ENCODE measurements around the gene C1orf167. TPM values are rescaled to one million over a fixed set of nuclear protein-coding genes. Genes with fewer than 3 reads are reported as not detected.

C1orf167 gene
- total RNA-seq, 1 donor from 2014 or later, result not detected

DNA sequence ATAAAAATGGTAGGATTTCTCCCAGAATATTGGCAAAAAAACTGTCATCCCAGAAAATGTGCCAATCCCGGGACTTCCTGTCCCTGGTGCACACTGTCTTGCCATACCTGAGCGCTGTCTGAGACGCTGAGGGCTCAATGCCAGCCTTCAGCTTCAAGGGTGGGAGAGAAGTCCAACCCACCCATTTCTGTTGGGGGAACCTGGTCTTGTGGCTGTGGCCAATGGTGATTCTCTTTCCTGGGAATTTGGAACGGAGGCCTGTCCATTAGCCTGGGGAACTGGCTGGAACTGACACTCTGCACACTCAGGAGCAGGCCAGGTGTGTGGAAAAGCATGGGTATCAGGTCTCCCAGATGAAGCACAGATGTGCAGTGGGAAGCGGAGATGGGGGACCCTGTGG lies 37.1 kb downstream of the C1orf167 start:
- no peak for DNase-seq (ENCODE audit: low read depth)
- no peak for TF ChIP-seq CTCF (IDR thresholded peaks at IDR 0.05; ENCODE audit: insufficient read depth, low read length, poor library complexity, severe bottlenecking)
- Histone ChIP-seq H3K4me3 (ENCODE audit: low read depth, low read length) (no peak overlapping the region), H3K27me3 (ENCODE audit: control insufficient read depth, insufficient read depth, low read length) (no peaks in the 10 kb centered on the region), H3K36me3 (ENCODE audit: control insufficient read depth, insufficient read depth, low read length) (peaks cover 3% of the 10 kb centered on the region)

- Histone ChIP-seq H3K27me3 (ENCODE audit: control insufficient read depth, insufficient read depth, low read length) (no peaks in the 10 kb centered on the region), H3K4me3 (ENCODE audit: low read depth, low read length) (no peak overlapping the region), H3K36me3 (ENCODE audit: control insufficient read depth, insufficient read depth, low read length) (peaks cover 1% of the 10 kb centered on the region)
- TF ChIP-seq CTCF (IDR thresholded peaks at IDR 0.05; ENCODE audit: insufficient read depth, low read length, poor library complexity, severe bottlenecking), result no peak
- no peak for DNase-seq (ENCODE audit: low read depth)
Measured at GRCh38 chr1:11799896-11800295, 37.9 kb downstream of the C1orf167 start.

DNA sequence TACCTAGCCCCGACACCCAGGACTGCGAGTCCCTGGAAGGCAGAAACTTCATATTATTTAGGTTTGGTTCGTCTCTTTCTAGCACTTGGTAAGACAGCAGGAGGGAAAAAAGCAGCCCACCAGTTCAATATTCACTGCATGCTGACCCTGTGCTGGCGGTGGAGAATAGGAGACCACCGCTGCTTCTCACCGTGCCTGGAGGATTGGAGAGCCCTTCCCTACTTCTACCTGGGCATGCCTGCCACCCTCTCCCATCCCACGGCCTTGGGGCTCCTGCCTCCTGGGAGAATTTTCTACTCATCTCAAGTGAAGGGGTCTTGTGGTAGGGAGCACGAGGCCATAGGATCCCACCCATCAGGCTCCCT lies 38.4 kb downstream of the C1orf167 start:
- H3K4me3 ChIP-seq (ENCODE audit: low read depth, low read length), result no peak overlapping the region
- no peaks in the 10 kb centered on the region for H3K27me3 ChIP-seq (ENCODE audit: control insufficient read depth, insufficient read depth, low read length)
- H3K36me3 ChIP-seq (ENCODE audit: control insufficient read depth, insufficient read depth, low read length), result peaks cover 1% of the 10 kb centered on the region
- TF ChIP-seq CTCF (IDR thresholded peaks at IDR 0.05; ENCODE audit: insufficient read depth, low read length, poor library complexity, severe bottlenecking), result no peak
- no peak for DNase-seq (ENCODE audit: low read depth)

- DNase-seq (ENCODE audit: low read depth), result no peak
- no peak for TF ChIP-seq CTCF (IDR thresholded peaks at IDR 0.05; ENCODE audit: insufficient read depth, low read length, poor library complexity, severe bottlenecking)
- Histone ChIP-seq H3K27me3 (ENCODE audit: control insufficient read depth, insufficient read depth, low read length) (no peaks in the 10 kb centered on the region), H3K4me3 (ENCODE audit: low read depth, low read length) (no peak overlapping the region), H3K36me3 (ENCODE audit: control insufficient read depth, insufficient read depth, low read length) (peaks cover 1% of the 10 kb centered on the region)
Measured at GRCh38 chr1:11800756-11801433, 38.9 kb downstream of the C1orf167 start.

DNA sequence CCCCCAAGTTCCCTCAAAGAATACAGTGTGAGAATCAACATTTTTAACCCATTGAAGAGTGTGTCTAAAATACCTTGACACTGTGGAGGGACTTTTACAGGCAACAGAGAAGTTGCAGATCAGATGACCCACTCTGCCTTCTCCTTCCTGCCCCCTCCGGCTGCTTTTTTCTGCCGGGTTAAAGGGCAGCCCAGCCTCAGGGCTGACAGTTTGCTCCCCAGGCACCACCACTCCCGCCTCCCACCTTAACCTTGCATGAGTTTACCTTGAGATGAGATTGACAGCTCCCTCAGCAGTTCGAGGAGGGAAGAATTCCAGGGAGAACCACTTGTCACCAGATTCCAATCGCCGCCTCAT lies 40.6 kb downstream of the C1orf167 start:
- Histone ChIP-seq H3K27me3 (ENCODE audit: control insufficient read depth, insufficient read depth, low read length) (no peaks in the 10 kb centered on the region), H3K36me3 (ENCODE audit: control insufficient read depth, insufficient read depth, low read length) (peaks cover 1% of the 10 kb centered on the region), H3K4me3 (ENCODE audit: low read depth, low read length) (peak overlapping the region; percentile 51)
- no peak for TF ChIP-seq CTCF (IDR thresholded peaks at IDR 0.05; ENCODE audit: insufficient read depth, low read length, poor library complexity, severe bottlenecking)
- no peak for DNase-seq (ENCODE audit: low read depth)

All from kidney epithelial cell (primary cell).